ENCODE results near the gene C1RL.

DNA sequence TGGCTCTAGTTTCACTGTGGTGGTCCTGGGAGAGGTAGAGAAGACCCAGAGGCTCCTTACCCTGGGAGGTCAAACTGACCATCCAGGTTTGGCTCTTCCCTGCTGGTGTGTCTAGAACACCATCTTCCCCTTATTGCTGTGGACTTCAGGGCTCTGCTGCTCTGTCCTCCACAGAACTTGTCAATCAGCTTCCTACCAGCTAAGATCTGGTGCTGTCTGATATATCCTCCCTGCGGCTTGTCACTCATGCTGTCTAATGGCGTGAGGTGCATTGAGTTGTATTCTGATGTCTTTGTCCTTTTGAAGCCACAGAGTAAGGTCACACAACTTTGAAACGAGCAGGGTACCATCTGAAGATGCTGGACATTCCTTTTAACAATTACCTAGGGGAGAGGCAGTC, 7.2 kb upstream of the C1RL start:
- no peak for TF ChIP-seq EZH2phosphoT487 (conservative IDR thresholded peaks at IDR 0.05; ENCODE audit: low read length)
- TF ChIP-seq, protein P1, sequence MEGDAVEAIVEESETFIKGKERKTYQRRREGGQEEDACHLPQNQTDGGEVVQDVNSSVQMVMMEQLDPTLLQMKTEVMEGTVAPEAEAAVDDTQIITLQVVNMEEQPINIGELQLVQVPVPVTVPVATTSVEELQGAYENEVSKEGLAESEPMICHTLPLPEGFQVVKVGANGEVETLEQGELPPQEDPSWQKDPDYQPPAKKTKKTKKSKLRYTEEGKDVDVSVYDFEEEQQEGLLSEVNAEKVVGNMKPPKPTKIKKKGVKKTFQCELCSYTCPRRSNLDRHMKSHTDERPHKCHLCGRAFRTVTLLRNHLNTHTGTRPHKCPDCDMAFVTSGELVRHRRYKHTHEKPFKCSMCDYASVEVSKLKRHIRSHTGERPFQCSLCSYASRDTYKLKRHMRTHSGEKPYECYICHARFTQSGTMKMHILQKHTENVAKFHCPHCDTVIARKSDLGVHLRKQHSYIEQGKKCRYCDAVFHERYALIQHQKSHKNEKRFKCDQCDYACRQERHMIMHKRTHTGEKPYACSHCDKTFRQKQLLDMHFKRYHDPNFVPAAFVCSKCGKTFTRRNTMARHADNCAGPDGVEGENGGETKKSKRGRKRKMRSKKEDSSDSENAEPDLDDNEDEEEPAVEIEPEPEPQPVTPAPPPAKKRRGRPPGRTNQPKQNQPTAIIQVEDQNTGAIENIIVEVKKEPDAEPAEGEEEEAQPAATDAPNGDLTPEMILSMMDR (IDR thresholded peaks at IDR 0.05; ENCODE audit: insufficient read depth, low read length, poor library complexity, severe bottlenecking) = no peak
